GM12801 (cell line): ENCODE results near the gene HTR3E.

Source experiments
- CTCF ChIP-seq: IDR thresholded peaks from one replicate; pipeline ENCODE4 v1.5.1; 2011; ENCODE audit warnings: control low read depth; ENCODE audit not compliant: insufficient read length; ENCODE audit errors: extremely low read depth

HTR3E gene

GRCh38 chr3:184135149-184135910 is 38.5 kb downstream of the HTR3E start, which contains the start of gene EIF2B5:
TSS of gene EIF2B5 (plus strand) at chr3:184135358. CDS start at chr3:184135386, 28 bp downstream.
- no peak for TF ChIP-seq CTCF

- TF ChIP-seq CTCF, result no peak
These were observed 39.0 kb downstream of the HTR3E start for GRCh38 chr3:184135911-184136260.

GRCh38 chr3:184140436-184140835 is 43.6 kb downstream of the HTR3E start:
- no peak for TF ChIP-seq CTCF

- TF ChIP-seq CTCF, result no peak
These were observed 45.3 kb downstream of the HTR3E start for GRCh38 chr3:184142199-184142598.

- no peak for TF ChIP-seq CTCF
These were observed 46.5 kb downstream of the HTR3E start for GRCh38 chr3:184143327-184143726.

- TF ChIP-seq CTCF, result no peak
These were observed 47.6 kb downstream of the HTR3E start for GRCh38 chr3:184144505-184144904.

- no peak for TF ChIP-seq CTCF
These were observed 48.3 kb downstream of the HTR3E start for GRCh38 chr3:184145111-184145524.
